Skeletal muscle satellite cell (primary cell): ENCODE data around the gene BEND3.
A peak's percentile ranks its signal among the peaks of the same experiment; 100 is the strongest.

Experiments used
- H3K27me3 ChIP-seq: 2 replicates; pipeline ENCODE4 v1.7.0; 2013; ENCODE audit warnings: low read length; ENCODE audit not compliant: control insufficient read depth, insufficient read depth
- H3K36me3 ChIP-seq: 2 replicates; pipeline ENCODE4 v1.7.0; 2013; ENCODE audit warnings: mild to moderate bottlenecking, control low read depth, low read length; ENCODE audit not compliant: insufficient read depth
- H3K4me1 ChIP-seq: 2 replicates; pipeline ENCODE4 v1.7.0; 2013; ENCODE audit warnings: low read length; ENCODE audit not compliant: control insufficient read depth, insufficient read depth
- H3K4me2 ChIP-seq: 2 replicates; pipeline ENCODE4 v1.7.0; 2013; ENCODE audit warnings: mild to moderate bottlenecking, low read length
- H3K4me3 ChIP-seq: 2 replicates; pipeline ENCODE4 v1.7.0; 2013; ENCODE audit warnings: low read length
- H3K9ac ChIP-seq: 2 replicates; pipeline ENCODE4 v1.7.0; 2013; ENCODE audit warnings: mild to moderate bottlenecking, low read depth, low read length, moderate library complexity
- H3K9me3 ChIP-seq: replicated peaks from 2 replicates; pipeline ENCODE4 v1.7.0; 2013; ENCODE audit warnings: mild to moderate bottlenecking, control low read depth, low read length

The BEND3 gene

DNA sequence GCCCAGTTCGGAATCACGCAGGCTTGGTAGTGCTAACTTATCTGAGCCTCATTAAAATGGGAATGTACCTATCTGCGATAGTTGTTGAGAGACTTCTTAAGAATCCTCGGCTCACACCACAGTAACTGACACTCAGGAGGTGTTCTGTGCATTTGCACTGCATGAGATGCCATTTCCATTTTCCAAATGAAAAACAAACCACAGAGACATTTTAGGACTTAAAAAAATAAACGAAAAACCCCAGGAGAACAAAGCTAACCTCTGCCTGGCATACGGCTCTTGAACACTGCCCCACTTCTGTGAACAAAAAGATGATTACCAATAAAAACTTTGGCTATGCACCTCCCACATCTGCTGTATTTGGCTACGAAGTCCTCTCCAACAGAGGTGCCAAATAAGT lies 37.6 kb downstream of the BEND3 start:
- peaks cover 7% of the 10 kb centered on the region for H3K4me1 ChIP-seq
- H3K4me3 ChIP-seq, result no peak overlapping the region
- H3K36me3 ChIP-seq, result no peaks in the 10 kb centered on the region
- H3K27me3 ChIP-seq, result no peaks in the 10 kb centered on the region
- no peak overlapping the region for H3K9ac ChIP-seq
- H3K4me2 ChIP-seq, result no peak overlapping the region
- no peaks in the 10 kb centered on the region for H3K9me3 ChIP-seq

DNA sequence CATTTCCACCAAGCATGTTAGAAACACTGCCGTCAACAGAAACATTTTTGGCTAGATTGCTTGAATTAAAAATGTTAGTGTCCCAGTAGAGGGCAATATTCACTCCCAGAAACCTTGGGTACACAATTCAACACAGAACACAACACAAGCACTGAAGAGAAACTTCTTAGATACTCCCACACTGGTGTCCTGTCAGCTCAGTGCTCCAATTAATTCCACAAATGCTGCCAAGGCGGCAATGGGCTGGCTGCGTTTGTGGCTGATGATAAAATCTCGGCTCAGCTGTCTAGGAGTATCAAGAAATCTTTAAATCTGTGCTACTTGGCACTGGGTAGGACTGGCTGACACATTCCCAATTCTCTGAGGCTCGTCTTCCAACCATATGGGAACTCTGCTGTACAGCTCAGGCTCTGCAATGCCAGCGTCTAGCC lies 39.3 kb downstream of the BEND3 start:
- Histone ChIP-seq H3K27me3 (no peaks in the 10 kb centered on the region), H3K4me1 (peaks cover 7% of the 10 kb centered on the region), H3K4me2 (peak overlapping the region; percentile 63), H3K36me3 (no peaks in the 10 kb centered on the region), H3K4me3 (no peak overlapping the region), H3K9me3 (no peaks in the 10 kb centered on the region), H3K9ac (no peak overlapping the region)

DNA sequence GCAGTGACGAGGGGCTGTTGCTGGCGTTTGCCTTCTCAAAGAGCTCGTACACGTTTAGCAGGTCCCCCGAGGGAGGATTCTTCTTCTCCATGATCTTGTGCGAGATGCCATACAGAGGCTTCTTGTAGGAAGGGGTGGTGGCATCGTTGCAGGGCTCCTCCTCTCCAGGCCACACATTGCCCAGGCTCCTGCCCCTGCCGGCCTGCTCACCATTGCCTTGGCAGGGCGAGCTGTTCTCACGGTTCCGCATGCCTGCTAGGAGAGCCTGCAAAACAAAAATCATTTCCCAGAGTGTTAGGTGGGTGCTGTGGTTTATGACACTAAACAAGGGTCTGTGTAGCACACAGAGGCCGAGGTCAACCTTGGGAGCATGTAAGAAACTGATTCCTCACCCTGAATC lies 44.6 kb downstream of the BEND3 start:
- no peaks in the 10 kb centered on the region for H3K9me3 ChIP-seq
- H3K27me3 ChIP-seq, result no peaks in the 10 kb centered on the region
- no peak overlapping the region for H3K4me3 ChIP-seq
- peaks cover 7% of the 10 kb centered on the region for H3K36me3 ChIP-seq
- no peak overlapping the region for H3K4me2 ChIP-seq
- H3K9ac ChIP-seq, result no peak overlapping the region
- no peaks in the 10 kb centered on the region for H3K4me1 ChIP-seq

DNA sequence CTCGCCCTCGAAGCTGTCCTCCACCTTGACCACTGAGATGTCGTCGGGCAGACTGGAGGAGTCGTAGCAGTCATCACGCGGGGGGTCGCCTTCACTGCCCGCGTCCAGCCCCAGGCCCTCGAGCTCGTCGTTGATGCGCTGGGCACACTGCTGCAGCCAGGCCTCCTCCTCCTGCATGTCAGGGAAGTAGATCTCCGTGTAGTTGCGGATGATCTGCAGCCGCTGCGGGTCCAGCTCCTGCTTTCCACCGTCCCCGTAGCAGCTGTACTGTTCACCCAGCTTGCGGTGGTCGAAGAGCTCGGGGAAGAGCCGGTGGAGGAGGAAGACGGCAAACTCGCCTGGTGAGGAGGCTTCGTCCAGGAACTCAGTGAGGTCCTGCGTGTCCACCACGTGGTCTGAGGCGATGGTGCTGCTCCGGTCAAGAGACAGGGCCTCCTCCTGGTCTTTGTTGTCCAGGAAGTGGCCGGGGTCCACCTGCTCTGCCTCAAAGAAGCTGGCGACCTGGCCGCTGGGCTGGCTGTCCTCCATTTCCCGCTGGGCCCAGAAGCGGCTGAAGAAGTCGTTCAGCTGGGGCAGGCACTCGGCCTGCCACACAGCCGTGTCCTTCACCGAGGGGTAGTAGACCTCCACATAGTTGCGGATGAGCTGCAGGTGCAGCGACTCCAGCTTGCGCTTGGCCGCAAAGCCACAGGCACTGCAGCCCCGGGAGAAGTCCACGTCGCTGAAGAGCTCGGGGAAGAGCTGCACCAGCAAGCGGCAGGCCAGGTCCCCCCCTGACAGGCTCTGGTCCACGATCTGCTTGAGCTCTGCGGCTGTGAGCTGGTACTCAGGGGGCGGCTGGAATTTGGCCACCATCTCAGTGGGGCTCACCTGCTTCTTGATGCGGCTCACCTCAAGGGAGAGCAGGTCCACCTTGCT lies 45.4 kb downstream of the BEND3 start:
- Histone ChIP-seq H3K27me3 (no peaks in the 10 kb centered on the region), H3K4me2 (no peak overlapping the region), H3K9me3 (no peaks in the 10 kb centered on the region), H3K4me1 (peaks cover 6% of the 10 kb centered on the region), H3K4me3 (no peak overlapping the region), H3K36me3 (peaks cover 7% of the 10 kb centered on the region), H3K9ac (no peak overlapping the region)

DNA sequence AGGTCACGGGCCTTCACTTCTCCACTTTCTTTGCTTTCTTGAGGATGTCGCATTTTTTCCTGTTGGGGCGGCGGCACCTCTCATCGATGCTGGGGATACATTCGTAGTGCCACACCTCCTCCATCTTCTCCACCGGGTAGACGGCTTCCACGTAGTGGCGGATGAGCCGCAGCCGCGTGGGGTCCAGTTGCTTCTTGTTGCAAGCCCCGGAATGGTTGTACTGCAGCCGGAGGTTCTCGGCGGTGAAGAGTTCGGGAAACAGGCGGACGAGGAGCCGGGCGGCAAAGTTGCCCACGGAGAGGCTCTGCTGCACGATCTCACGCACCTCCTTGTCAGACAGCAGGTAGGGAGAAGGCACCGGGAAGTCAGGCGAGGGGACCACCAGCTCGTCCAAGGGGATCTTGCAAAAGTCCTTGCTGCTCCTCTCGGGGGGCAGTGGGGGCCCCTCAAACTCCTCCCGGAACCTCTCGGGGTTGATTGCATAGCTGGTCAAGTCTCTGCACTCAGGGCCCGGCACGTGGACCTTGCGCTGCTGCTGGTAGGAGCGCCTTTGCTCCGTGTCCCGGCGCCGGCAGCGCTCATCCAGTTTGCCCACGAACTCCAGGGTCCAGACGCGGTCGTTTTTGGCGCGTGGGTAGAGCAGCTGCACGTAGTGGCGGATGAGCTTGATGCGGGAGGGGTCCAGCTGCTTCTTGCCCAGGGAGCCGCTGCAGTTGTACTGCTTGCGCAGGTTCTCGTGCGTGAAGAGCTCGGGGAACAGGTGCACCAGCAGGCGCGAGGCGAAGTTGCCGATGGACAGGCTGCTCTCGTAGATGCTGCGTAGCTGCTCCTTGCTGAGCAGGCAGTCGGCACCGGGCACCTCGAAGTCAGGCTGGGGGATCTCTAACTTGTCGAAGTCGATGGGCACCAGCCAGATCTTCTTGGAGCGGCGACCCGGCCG lies 46.4 kb downstream of the BEND3 start:
- Histone ChIP-seq H3K4me3 (no peak overlapping the region), H3K27me3 (no peaks in the 10 kb centered on the region), H3K4me2 (no peak overlapping the region), H3K36me3 (peaks cover 7% of the 10 kb centered on the region), H3K4me1 (peaks cover 14% of the 10 kb centered on the region), H3K9me3 (no peaks in the 10 kb centered on the region), H3K9ac (no peak overlapping the region)

DNA sequence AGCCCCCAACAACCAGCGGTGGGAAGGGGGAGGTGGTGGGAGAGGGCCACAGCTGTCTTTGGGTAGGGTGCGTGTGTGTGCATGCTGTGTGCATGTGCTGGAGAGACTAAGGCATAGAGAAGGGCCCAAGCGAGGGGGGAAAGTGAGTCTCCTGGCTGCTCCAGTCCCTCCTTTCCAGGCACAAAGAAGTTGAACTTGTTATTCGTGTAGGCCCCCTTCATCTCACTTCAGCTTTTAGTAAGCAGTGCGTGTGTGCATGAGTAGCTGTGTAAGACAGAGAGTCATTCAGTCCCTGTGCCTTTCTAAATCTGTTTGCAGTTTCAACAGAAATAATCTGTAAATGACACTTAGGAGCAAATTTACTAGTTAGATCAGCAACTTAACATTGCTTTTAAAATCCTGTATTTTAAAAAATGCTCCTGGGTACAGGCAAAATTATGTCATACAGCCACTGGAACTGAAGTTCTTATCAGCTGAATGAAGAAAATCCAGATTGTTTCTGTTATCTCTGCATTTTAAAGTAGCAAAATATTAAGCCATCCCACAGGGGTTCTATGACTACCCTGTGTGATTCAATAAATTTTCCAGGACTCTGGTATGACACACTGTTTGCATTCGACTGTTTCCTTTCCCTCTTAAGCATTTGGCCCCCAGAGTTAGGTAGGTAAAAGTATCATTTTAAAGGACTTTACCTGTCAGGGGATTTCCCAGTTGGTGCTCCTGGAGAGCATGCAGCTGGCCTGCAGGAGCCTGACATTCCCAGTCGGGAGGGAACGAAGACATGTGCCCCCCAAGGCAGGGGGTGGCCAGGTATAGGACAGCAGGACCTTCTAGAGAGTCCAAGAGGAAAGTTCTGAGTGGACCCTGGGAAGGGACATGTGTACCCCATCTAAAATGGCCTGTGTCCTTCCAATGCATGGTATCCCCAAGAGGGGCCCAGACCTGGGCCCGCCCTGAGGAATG lies 48.3 kb downstream of the BEND3 start:
- Histone ChIP-seq H3K4me1 (peaks cover 14% of the 10 kb centered on the region), H3K9ac (no peak overlapping the region), H3K27me3 (peaks cover under 1% of the 10 kb centered on the region), H3K4me3 (no peak overlapping the region), H3K36me3 (peaks cover 7% of the 10 kb centered on the region), H3K9me3 (no peaks in the 10 kb centered on the region), H3K4me2 (no peak overlapping the region)

DNA sequence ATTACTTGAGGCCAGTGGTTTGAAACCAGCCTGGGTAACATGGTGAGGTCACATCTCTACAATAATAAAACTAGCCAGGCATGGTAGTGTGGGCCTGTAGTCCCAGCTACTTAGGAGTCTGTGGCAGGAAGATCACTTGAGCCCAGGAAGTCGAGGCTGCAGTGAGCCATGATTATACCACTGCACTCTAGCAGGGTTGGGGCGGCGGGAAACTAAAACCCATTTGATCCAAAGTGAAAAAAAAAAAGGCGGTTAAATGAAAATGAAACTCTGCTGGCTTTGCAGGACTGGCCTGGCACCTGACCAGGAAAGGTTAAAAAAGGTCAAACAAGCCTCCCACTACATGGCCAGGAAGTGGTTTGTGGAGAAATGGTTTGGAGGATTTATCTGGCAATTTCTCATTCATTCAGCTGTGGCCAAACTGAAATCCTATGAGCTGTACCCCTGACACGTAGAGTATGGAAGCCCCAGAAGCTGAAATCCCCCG lies 50.7 kb downstream of the BEND3 start:
- no peak overlapping the region for H3K9ac ChIP-seq
- H3K27me3 ChIP-seq, result peaks cover 7% of the 10 kb centered on the region
- peak overlapping the region; percentile 66 for H3K4me2 ChIP-seq
- H3K4me3 ChIP-seq, result no peak overlapping the region
- H3K9me3 ChIP-seq, result no peaks in the 10 kb centered on the region
- peaks cover 14% of the 10 kb centered on the region for H3K4me1 ChIP-seq
- peaks cover under 1% of the 10 kb centered on the region for H3K36me3 ChIP-seq

DNA sequence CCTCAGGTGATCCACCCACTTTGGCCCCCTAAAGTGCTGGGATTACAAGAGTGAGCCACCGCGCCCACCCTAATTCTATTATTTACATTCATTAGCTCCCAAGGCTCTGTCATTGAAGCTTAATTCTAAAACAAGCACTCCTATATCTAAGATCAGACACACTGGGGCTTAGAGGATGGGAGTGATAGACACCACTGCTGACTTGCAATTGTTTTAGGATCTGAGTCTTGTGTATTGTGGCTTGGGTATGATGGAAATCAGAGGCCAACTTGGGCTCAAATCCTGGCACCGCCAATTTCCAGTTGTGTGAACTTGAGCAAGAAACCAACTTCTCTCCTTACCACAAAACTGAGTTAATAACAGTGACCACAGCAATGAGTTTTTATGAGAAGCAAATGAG lies 52.6 kb downstream of the BEND3 start:
- no peaks in the 10 kb centered on the region for H3K36me3 ChIP-seq
- H3K4me2 ChIP-seq, result no peak overlapping the region
- no peak overlapping the region for H3K4me3 ChIP-seq
- no peak overlapping the region for H3K9ac ChIP-seq
- H3K9me3 ChIP-seq, result no peaks in the 10 kb centered on the region
- H3K4me1 ChIP-seq, result peaks cover 14% of the 10 kb centered on the region
- peaks cover 9% of the 10 kb centered on the region for H3K27me3 ChIP-seq

DNA sequence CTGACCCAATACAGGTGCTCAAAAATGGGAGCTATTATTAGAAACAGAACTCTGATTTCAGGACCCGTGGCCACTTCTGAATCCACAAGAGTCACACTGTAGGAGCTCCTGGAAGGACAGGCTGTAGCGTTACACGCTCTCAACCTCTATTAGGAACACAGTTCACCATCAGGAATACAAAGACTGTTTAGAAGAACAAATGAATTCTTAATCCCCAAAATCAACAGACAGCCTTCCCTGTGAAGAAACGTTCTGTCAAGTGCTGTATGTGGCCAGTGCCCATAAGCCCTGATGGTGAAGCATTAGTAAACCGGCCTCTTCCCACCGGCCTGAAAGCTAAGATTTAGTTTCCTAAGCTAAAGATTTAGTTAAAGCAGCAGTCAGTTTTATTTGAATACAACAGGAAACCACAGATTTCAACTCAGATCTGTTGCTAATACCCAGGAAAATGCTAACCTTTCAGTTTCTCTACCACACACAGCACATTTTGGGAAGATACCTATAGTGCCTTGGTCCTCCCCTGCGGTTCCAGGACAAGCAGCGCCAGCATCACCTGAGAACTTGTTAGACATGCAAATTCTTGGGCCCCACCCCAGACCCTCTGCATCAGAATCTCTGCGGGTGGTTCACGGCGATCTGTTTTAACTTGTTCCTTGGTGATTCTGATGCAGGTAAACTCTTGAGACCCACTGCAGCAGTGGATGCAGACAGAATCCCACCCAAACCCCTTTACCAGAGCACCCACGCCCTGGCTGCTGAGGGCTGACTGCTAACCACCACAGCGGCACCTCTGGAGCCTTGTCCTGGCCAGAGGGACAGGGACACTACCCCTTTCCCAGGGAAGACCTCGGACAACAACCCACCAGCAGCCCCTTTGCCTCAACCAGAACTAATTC lies 53.9 kb downstream of the BEND3 start:
- no peak overlapping the region for H3K4me3 ChIP-seq

DNA sequence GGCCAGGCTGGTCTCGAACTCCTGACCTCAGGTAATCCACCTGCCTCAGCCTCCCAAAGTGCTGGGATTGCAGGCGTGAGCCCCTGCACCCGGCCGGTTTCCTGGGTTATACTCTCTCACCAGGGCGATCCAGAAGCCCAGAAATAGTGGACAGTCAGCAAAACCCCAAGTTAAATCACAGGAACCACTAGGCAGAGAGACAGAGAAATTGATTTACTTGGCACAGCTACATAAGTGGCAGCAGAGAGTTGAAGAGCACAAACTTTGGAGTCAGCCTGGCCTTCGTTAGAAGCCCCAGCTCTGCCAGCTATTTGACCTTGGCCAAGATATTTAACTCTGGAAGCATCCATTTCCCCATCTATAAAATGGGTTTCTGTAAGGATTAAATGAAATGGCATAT lies 54.6 kb downstream of the BEND3 start:
- Histone ChIP-seq H3K4me2 (no peak overlapping the region), H3K4me1 (peaks cover 14% of the 10 kb centered on the region), H3K9me3 (no peaks in the 10 kb centered on the region), H3K36me3 (no peaks in the 10 kb centered on the region), H3K4me3 (no peak overlapping the region), H3K9ac (no peak overlapping the region), H3K27me3 (peaks cover 9% of the 10 kb centered on the region)

More for the DNA sequence above, 53.9 kb downstream of the BEND3 start:
- Histone ChIP-seq H3K4me1 (peaks cover 14% of the 10 kb centered on the region), H3K9ac (no peak overlapping the region), H3K9me3 (no peaks in the 10 kb centered on the region), H3K4me2 (no peak overlapping the region), H3K27me3 (peaks cover 9% of the 10 kb centered on the region), H3K36me3 (no peaks in the 10 kb centered on the region)
